H1 (cell line): ENCODE measurements around the gene SFXN1. TPM values are rescaled to one million over a fixed set of nuclear protein-coding genes. Genes with fewer than 3 reads are reported as not detected.

Experiments used
- CTCF ChIA-PET: fragments of 300-600 bp; sonication (Branson Sonifier 250); formaldehyde crosslinking; loops from one replicate; lab custom pipeline; 2021; ENCODE audit not compliant: partially characterized antibody; lab: Charles Lee
- POLR2A ChIA-PET: fragments of 300-600 bp; sonication (Branson Sonifier 250); formaldehyde crosslinking; loops from one replicate; lab custom pipeline; 2021; ENCODE audit warnings: inconsistent platforms; ENCODE audit not compliant: partially characterized antibody; lab: Charles Lee
- DNase-seq, 2 experiments: peaks; one replicate each; pipeline versions ENCODE4 v3.0.0 to v3.0.0-alpha.2; 2010 to 2022; ENCODE audit warnings: low spot score in 2 of 2, low read depth in 1 of 2, mixed read lengths in 1 of 2
- FAIRE-seq: peaks from 2 replicates; lab custom pipeline; 2011; peaks lifted over from hg19 to GRCh38; lab: Jason Lieb, UNC
- H2AFZ ChIP-seq: 2 replicates; pipeline ENCODE4 v1.8.1; 2012; ENCODE audit warnings: low read length, inconsistent platforms
- H2AK5ac ChIP-seq: 2 replicates; pipeline ENCODE4 v1.6.1; 2013; ENCODE audit warnings: low read depth, low read length
- H2BK120ac ChIP-seq: replicated peaks from 2 replicates; pipeline ENCODE3; 2013; ENCODE audit warnings: low read depth, low read length, inconsistent platforms
- H2BK12ac ChIP-seq: 2 replicates; pipeline ENCODE4 v1.6.1; 2013; ENCODE audit warnings: low read depth, low read length
- H2BK15ac ChIP-seq: 2 replicates; pipeline ENCODE4 v1.6.1; 2013; ENCODE audit warnings: low read length
- H2BK20ac ChIP-seq: 2 replicates; pipeline ENCODE4 v1.6.1; 2013; ENCODE audit warnings: low read length
- H2BK5ac ChIP-seq: 2 replicates; pipeline ENCODE4 v1.6.1; 2013; ENCODE audit warnings: low read depth, low read length
- H3K14ac ChIP-seq: 2 replicates; pipeline ENCODE4 v1.6.1; 2013; ENCODE audit warnings: inconsistent platforms; ENCODE audit not compliant: insufficient read length
- H3K18ac ChIP-seq: 2 replicates; pipeline ENCODE4 v1.6.1; 2013; ENCODE audit warnings: low read length; ENCODE audit errors: extremely low read depth
- H3K23ac ChIP-seq: 2 replicates; pipeline ENCODE4 v1.6.1; 2013; ENCODE audit warnings: inconsistent platforms; ENCODE audit not compliant: insufficient read length
- H3K23me2 ChIP-seq: 2 replicates; pipeline ENCODE4 v1.6.1; 2013; ENCODE audit warnings: low read depth, low read length
- H3K27ac ChIP-seq: 2 replicates; pipeline ENCODE4 v1.6.1; 2011; ENCODE audit warnings: low read depth, low read length, inconsistent platforms
- H3K27me3 ChIP-seq, 4 experiments: replicated peaks in 1 of 4; 1 replicate in 1 of 4; 2 replicates in 3 of 4; pipeline versions ENCODE4 v1.6.1 to v1.8.1; 2011 to 2013; ENCODE audit warnings: low read length in 3 of 4, mild to moderate bottlenecking in 3 of 4, inconsistent platforms in 2 of 4, mixed read lengths in 2 of 4, moderate library complexity in 1 of 4; ENCODE audit not compliant: control insufficient read depth in 3 of 4, insufficient read depth in 3 of 4; ENCODE audit errors: extremely low read depth in 1 of 4
- H3K36me3 ChIP-seq, 4 experiments: 2 replicates each; pipeline versions ENCODE4 v1.6.1 to v1.8.1; 2011 to 2013; ENCODE audit warnings: mild to moderate bottlenecking in 4 of 4, low read length in 3 of 4, moderate library complexity in 2 of 4, control low read depth in 1 of 4, inconsistent platforms in 1 of 4; ENCODE audit not compliant: insufficient read depth in 4 of 4, control insufficient read depth in 2 of 4
- H3K4ac ChIP-seq: replicated peaks from 2 replicates; pipeline ENCODE3; 2013; ENCODE audit warnings: low read length, low read depth, mixed read lengths, inconsistent platforms; ENCODE audit not compliant: insufficient read length
- H3K4me1 ChIP-seq, 4 experiments: replicated peaks in 1 of 4; 1 replicate in 1 of 4; 2 replicates in 3 of 4; pipeline versions ENCODE4 v1.6.1 to v1.8.1; 2011 to 2013; ENCODE audit warnings: low read length in 3 of 4, inconsistent platforms in 2 of 4, mixed read lengths in 1 of 4; ENCODE audit not compliant: insufficient read depth in 4 of 4, control insufficient read depth in 3 of 4
- H3K4me2 ChIP-seq, 2 experiments: 2 replicates each; pipeline versions ENCODE4 v1.6.1 to v1.8.1; 2011 to 2013; ENCODE audit warnings: low read depth in 2 of 2, low read length in 2 of 2, control low read depth in 1 of 2, inconsistent platforms in 1 of 2, mild to moderate bottlenecking in 1 of 2; ENCODE audit not compliant: insufficient read depth in 1 of 2
- H3K4me3 ChIP-seq, 4 experiments: fragments of 200-600, 300-600 bp in 1 of 4; sonication (generic), shearing (Covaris generic), sonication (Bioruptor Twin) in 1 of 4; 2 replicates each; pipeline versions ENCODE4 v1.5.1 to v1.8.1; 2011 to 2016; ENCODE audit warnings: low read length in 4 of 4, low read depth in 3 of 4, control low read depth in 2 of 4, inconsistent platforms in 2 of 4, mild to moderate bottlenecking in 2 of 4, mixed read lengths in 1 of 4, moderate library complexity in 1 of 4; ENCODE audit not compliant: insufficient read depth in 2 of 4; ENCODE audit errors: extremely low read depth in 1 of 4
- H3K56ac ChIP-seq: replicated peaks from 2 replicates; pipeline ENCODE3; 2013; ENCODE audit warnings: low read depth, mild to moderate bottlenecking, mixed read lengths, low read length, inconsistent platforms; ENCODE audit not compliant: insufficient read length
- H3K79me1 ChIP-seq: 2 replicates; pipeline ENCODE4 v1.6.1; 2013; ENCODE audit warnings: low read depth, low read length, control low read depth
- H3K79me2 ChIP-seq, 2 experiments: 2 replicates each; pipeline versions ENCODE4 v1.6.1 to v1.8.1; 2012 to 2013; ENCODE audit warnings: low read length in 2 of 2, mild to moderate bottlenecking in 2 of 2, inconsistent platforms in 1 of 2; ENCODE audit not compliant: insufficient read depth in 2 of 2, control insufficient read depth in 1 of 2
- H3K9ac ChIP-seq, 4 experiments: replicated peaks in 1 of 4; 1 replicate in 1 of 4; 2 replicates in 3 of 4; pipeline versions ENCODE4 v1.6.1 to v1.8.1; 2011 to 2013; ENCODE audit warnings: low read depth in 3 of 4, low read length in 3 of 4, control low read depth in 2 of 4, mild to moderate bottlenecking in 2 of 4, moderate library complexity in 2 of 4, inconsistent platforms in 1 of 4; ENCODE audit errors: extremely low read depth in 1 of 4
- H3K9me3 ChIP-seq, 2 experiments: 2 replicates each; pipeline versions ENCODE4 v1.6.1 to v1.8.1; 2012 to 2013; ENCODE audit warnings: mild to moderate bottlenecking in 2 of 2, moderate library complexity in 2 of 2, control low read depth in 1 of 2, inconsistent platforms in 1 of 2, low read depth in 1 of 2, low read length in 1 of 2, mixed read lengths in 1 of 2; ENCODE audit not compliant: insufficient read depth in 2 of 2
- H4K20me1 ChIP-seq, 2 experiments: replicated peaks in 1 of 2; 2 replicates each; pipeline versions ENCODE3 to v1.8.1; 2011 to 2013; ENCODE audit warnings: inconsistent platforms in 2 of 2, low read length in 2 of 2, mild to moderate bottlenecking in 1 of 2; ENCODE audit not compliant: insufficient read depth in 2 of 2, control insufficient read depth in 1 of 2
- H4K5ac ChIP-seq: 2 replicates; pipeline ENCODE4 v1.6.1; 2013; ENCODE audit warnings: low read length, low read depth, mixed read lengths, inconsistent platforms; ENCODE audit not compliant: insufficient read length
- H4K8ac ChIP-seq: 2 replicates; pipeline ENCODE4 v1.8.0; 2013; ENCODE audit warnings: mild to moderate bottlenecking, moderate library complexity, low read length, inconsistent platforms; ENCODE audit not compliant: insufficient read depth; ENCODE audit errors: extremely low read depth
- H4K91ac ChIP-seq: replicated peaks from 2 replicates; pipeline ENCODE3; 2013; ENCODE audit warnings: low read length, mixed read lengths, inconsistent platforms; ENCODE audit not compliant: insufficient read length
- BCL11A ChIP-seq, 2 experiments: IDR thresholded peaks; one replicate each; pipeline ENCODE4 v1.6.1; 2011; ENCODE audit warnings: low read depth in 2 of 2, low read length in 2 of 2, mild to moderate bottlenecking in 2 of 2
- CTBP2 ChIP-seq: IDR thresholded peaks from 2 replicates; pipeline ENCODE4 v1.7.0; 2011; ENCODE audit warnings: borderline replicate concordance, mild to moderate bottlenecking, moderate library complexity, mixed read lengths, low read length; ENCODE audit not compliant: insufficient read depth, insufficient read length
- HDAC2 ChIP-seq, 2 experiments: fragments of 300-600 bp in 1 of 2; sonication (generic) in 1 of 2; IDR thresholded peaks; 2 replicates each; pipeline ENCODE4 v1.6.1; 2011 to 2012; ENCODE audit warnings: low read depth in 2 of 2, low read length in 2 of 2, mild to moderate bottlenecking in 2 of 2, moderate library complexity in 2 of 2, borderline replicate concordance in 1 of 2, inconsistent platforms in 1 of 2
- POLR2A ChIP-seq, 2 experiments: IDR thresholded peaks; 1 replicate in 1 of 2; 2 replicates in 1 of 2; pipeline ENCODE4 v1.6.1; 2011; ENCODE audit warnings: low read depth in 2 of 2, low read length in 2 of 2, mild to moderate bottlenecking in 2 of 2; ENCODE audit errors: control extremely low read depth in 1 of 2
- WGBS, 2 experiments: shearing (Covaris generic) in 1 of 2; methylation state at CpG; one replicate each; pipeline versions ENCODE4 v1.1.6 to v1.1.7; 2013 to 2015; ENCODE audit warnings: low lambda C conversion rate in 2 of 2, mixed read lengths in 2 of 2, inconsistent platforms in 1 of 2, low coverage in 1 of 2, missing lambda C conversion rate in 1 of 2; ENCODE audit not compliant: insufficient replicate concordance in 2 of 2, insufficient coverage in 1 of 2, insufficient read length in 1 of 2; ENCODE audit errors: extremely low coverage in 1 of 2, missing lambda C conversion rate in 1 of 2; 5-methylcytosine and 5-hydroxymethylcytosine counted together
- long read RNA-seq, 2 experiments: library from RNA in 1 of 2; library from capped mRNA in 1 of 2; stranded (forward); transcript quantifications; one replicate each; pipeline ENCODE4 v2.0.0, GENCODE V29; 2021; ENCODE audit warnings: inconsistent platforms in 1 of 2
- polyA minus RNA-seq, 3 experiments: library from RNA; depleted of rRNA, polyadenylated mRNA; stranded (reverse); fragments of >200 nt; gene quantifications; 1 replicate in 2 of 3; 2 replicates in 1 of 3; pipeline ENCODE4 v1.2.3, GENCODE V29; 2011
- polyA plus RNA-seq, 7 experiments: library from polyadenylated mRNA; depleted of rRNA in 3 of 7; stranded (reverse) in 5 of 7; unstranded in 2 of 7; fragments of >200 nt in 5 of 7; fragments of 200-250 nt in 2 of 7; gene quantifications; 1 replicate in 5 of 7; 2 replicates in 1 of 7; 4 replicates in 1 of 7; pipeline versions ENCODE4 v1.2.1 to v1.2.3, GENCODE V29; 2011 to 2013; ENCODE audit warnings: missing spikeins in 2 of 7, mixed read lengths in 2 of 7
- total RNA-seq: library from RNA; stranded (reverse); fragmentation: NEBNext Ultra II Directional; extraction: Animal tissue kit (Norgen Biotek cat#: 25700); gene quantifications from 2 replicates; pipeline ENCODE4 v1.2.1, GENCODE V29; 2021
- TF ChIP-seq, protein P1 (sequence below): IDR thresholded peaks from 2 replicates; pipeline ENCODE4 v1.6.1; 2012; ENCODE audit warnings: inconsistent platforms

The SFXN1 gene, protein sequence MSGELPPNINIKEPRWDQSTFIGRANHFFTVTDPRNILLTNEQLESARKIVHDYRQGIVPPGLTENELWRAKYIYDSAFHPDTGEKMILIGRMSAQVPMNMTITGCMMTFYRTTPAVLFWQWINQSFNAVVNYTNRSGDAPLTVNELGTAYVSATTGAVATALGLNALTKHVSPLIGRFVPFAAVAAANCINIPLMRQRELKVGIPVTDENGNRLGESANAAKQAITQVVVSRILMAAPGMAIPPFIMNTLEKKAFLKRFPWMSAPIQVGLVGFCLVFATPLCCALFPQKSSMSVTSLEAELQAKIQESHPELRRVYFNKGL
- 94.1 and 97.6 TPM in 2 replicates for total RNA-seq
- polyA plus RNA-seq (2011; rRNA removed), result 54.5 and 72.7 TPM in 2 replicates
- 81.1 TPM for polyA plus RNA-seq (2011; cell fraction: cytosol; rRNA removed)
- 67.1 TPM for polyA plus RNA-seq (2011; cell fraction: nucleus; rRNA removed)
- polyA plus RNA-seq (2012, experiment 1 of 2), result 77.2 to 112 TPM (median 101 TPM) in 4 replicates
- polyA plus RNA-seq (2012, experiment 2 of 2), result 39.1 TPM
- 30.9 TPM for polyA plus RNA-seq (2013, experiment 1 of 2)
- polyA plus RNA-seq (2013, experiment 2 of 2), result 32.6 TPM
- 249 and 320 TPM in 2 replicates for polyA minus RNA-seq (2011; rRNA and poly(A)+ RNA removed)
- 55.5 TPM for polyA minus RNA-seq (2011; cell fraction: cytosol; rRNA and poly(A)+ RNA removed)
- 81.9 TPM for polyA minus RNA-seq (2011; cell fraction: nucleus; rRNA and poly(A)+ RNA removed)
- long read RNA-seq, experiment 1, full-length matches to known transcripts, result 11 of 33 reads
- long read RNA-seq, experiment 1, partial matches to known transcripts, result 9 of 33 reads
- long read RNA-seq, experiment 1, other reads (novel, unspliced or antisense), result 13 of 33 reads
- long read RNA-seq, experiment 2, full-length matches to known transcripts, result 17 of 36 reads
- long read RNA-seq, experiment 2, partial matches to known transcripts, result 13 of 36 reads
- long read RNA-seq, experiment 2, other reads (novel, unspliced or antisense), result 6 of 36 reads

DNA sequence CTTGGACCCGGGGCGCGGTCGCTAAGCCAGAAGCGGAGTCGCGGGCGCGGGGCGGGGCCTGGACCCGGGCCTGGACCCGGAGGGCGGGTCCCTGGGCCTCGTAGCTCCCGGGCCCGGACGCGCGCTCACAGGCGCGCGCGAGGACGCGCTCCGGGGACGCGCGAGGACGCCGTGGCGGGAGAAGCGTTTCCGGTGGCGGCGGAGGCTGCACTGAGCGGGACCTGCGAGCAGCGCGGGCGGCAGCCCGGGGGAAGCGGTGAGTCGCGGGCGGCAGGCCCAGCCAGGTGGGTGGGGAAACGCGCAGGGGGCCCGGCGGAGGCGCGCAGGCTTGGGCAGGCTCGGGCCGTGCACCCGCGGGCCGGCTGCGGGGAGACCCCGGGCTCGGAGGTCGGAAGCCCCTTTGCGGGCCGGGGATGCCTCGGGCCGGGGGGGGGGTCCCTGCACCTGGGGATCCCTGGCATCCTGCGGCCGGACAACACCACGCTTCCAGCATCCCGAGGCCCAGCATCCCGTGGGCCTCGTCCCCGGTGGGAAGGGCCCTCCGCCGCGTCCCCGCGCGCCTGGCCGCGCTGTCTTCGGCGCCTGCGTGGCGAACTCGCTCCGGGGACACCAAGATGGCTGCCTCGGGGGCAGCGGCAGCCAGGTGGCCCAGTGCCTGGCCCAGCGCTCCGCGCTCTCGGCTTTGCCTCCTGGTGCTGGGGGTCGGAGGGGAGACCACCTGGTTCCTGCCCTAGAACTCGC is at the start of gene SFXN1:
TSS of gene SFXN1 (plus strand) at position 177 of the 741 bp plus-strand sequence. CDS start 13,544 bp downstream, outside the sequence.
- 1% methylated on average over 65 of the region's 94 CpGs; no CpG with 5 or more reads in 1 of the 2 experiments for WGBS, 2 experiments
- Histone ChIP-seq H3K56ac (peak within 1 kb of the TSS; percentile 34), H3K36me3 (peaks cover 2 to 9% (median 7%) of the 10 kb centered on the region in 4 experiments; a peak in 5 of 8 replicates), H3K23ac (no peak within 1 kb of the TSS), H3K4me2 (peak within 1 kb of the TSS; percentile 78 to 99), H4K5ac (no peak within 1 kb of the TSS), H4K20me1 (peaks cover 12 to 16% of the 10 kb centered on the region in 2 experiments), H3K79me1 (peaks cover 10% of the 10 kb centered on the region), H3K4me1 (peaks cover 2 to 6% (median 4%) of the 10 kb centered on the region in 4 experiments; a peak in 6 of 7 replicates), H3K23me2 (peaks cover 12% of the 10 kb centered on the region), H4K91ac (no peak within 1 kb of the TSS), H3K27me3 (peaks cover 0 to 6% (median 2%) of the 10 kb centered on the region in 4 experiments; a peak in 2 of 7 replicates), H3K18ac (peak within 1 kb of the TSS; percentile 78), H3K27ac (peak within 1 kb of the TSS; percentile 61; the same call in 1 of the 2 replicates), H3K14ac (no peak within 1 kb of the TSS), H3K9ac (peak within 1 kb of the TSS; percentile 71 to 86 (median 78)), H3K79me2 (peaks cover 12 to 46% of the 10 kb centered on the region in 2 experiments), H2BK20ac (no peak within 1 kb of the TSS), H2BK15ac (0 out of 2 replicates have a peak within 1 kb of the TSS, but pooled peaks have one; percentile 6), H3K9me3 (no peaks in the 10 kb centered on the region), H2AFZ (peak within 1 kb of the TSS; percentile 94; the same call in 1 of the 2 replicates), H2BK12ac (no peak within 1 kb of the TSS; the same call in 1 of the 2 replicates), H3K4ac (peak within 1 kb of the TSS; percentile 25), H2BK5ac (no peak within 1 kb of the TSS), H2AK5ac (no peak within 1 kb of the TSS), H3K4me3 (peak within 1 kb of the TSS; percentile 74 to 98 (median 88)), H4K8ac (peak within 1 kb of the TSS; percentile 94), H2BK120ac (no peak within 1 kb of the TSS)
- peak in 1 of 2 experiments; percentile 88 for DNase-seq
- CTCF ChIA-PET, result interaction anchor here (0.6 to 2.2 kb wide), 3 partner anchors 14 to 611 kb away, joined by 3 to 13 read pairs (median 3); no protein-coding TSS in a partner anchor
- FAIRE-seq, result no peak
- POLR2A ChIA-PET, result interaction anchor here (0.7 to 1.6 kb wide), 13 partner anchors 9 to 969 kb away, joined by 3 to 6 read pairs (median 3); partner anchors contain the start of genes DRD1 and FAF2
- TF ChIP-seq BCL11A (IDR thresholded peaks at IDR 0.05; ENCODE audit: low read depth in 2 of 2, low read length in 2 of 2), result no peak
- TF ChIP-seq CTBP2, result no peak
- TF ChIP-seq POLR2A (IDR thresholded peaks at IDR 0.05; ENCODE audit: control extremely low read depth in 1 of 2, low read depth in 2 of 2, low read length in 2 of 2), result peak; percentile 16 to 84
- peak in 1 of 2 experiments; percentile 73; a peak in 1 of 4 replicates for TF ChIP-seq HDAC2 (IDR thresholded peaks at IDR 0.05; ENCODE audit: borderline replicate concordance in 1 of 2, low read depth in 2 of 2, low read length in 2 of 2)
- TF ChIP-seq, protein P1, sequence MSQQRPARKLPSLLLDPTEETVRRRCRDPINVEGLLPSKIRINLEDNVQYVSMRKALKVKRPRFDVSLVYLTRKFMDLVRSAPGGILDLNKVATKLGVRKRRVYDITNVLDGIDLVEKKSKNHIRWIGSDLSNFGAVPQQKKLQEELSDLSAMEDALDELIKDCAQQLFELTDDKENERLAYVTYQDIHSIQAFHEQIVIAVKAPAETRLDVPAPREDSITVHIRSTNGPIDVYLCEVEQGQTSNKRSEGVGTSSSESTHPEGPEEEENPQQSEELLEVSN, result peak; percentile 55; the same call in 1 of the 2 replicates
